K562 (cell line): ENCODE results near the gene FAM83E. TPM values are rescaled to one million over a fixed set of nuclear protein-coding genes. Genes with fewer than 3 reads are reported as not detected.

Experiments used
- CEBPB ChIP-seq: fragments of 450-650 bp; IDR thresholded peaks from 2 replicates; pipeline ENCODE4 v1.6.1; 2016; ENCODE audit warnings: missing genetic modification characterization, missing compliant biosample characterization
- FOXK2 ChIP-seq, 2 experiments: fragments of 450-650 bp; IDR thresholded peaks in 1 of 2; conservative IDR thresholded peaks in 1 of 2; 2 replicates each; pipeline ENCODE4 v1.6.1; 2016; ENCODE audit warnings: low read depth in 2 of 2, mild to moderate bottlenecking in 1 of 2
- FOXM1 ChIP-seq, 2 experiments: fragments of 450-650 bp in 1 of 2; sonication (generic) in 1 of 2; formaldehyde crosslinking in 1 of 2; IDR thresholded peaks; 2 replicates each; pipeline versions ENCODE4 v1.6.1 to v1.9.0; 2017 to 2022; ENCODE audit warnings: low read depth in 2 of 2, mild to moderate bottlenecking in 2 of 2, missing genetic modification reagents in 1 of 2, moderate library complexity in 1 of 2
- FOXP1 ChIP-seq: sonication (generic); formaldehyde crosslinking; IDR thresholded peaks from 2 replicates; pipeline ENCODE4 v1.8.0; 2022; ENCODE audit warnings: mild to moderate bottlenecking, missing genetic modification reagents
- HMGN3 ChIP-seq: IDR thresholded peaks from 2 replicates; pipeline ENCODE4 v1.6.1; 2011; ENCODE audit warnings: borderline replicate concordance, low read depth, mild to moderate bottlenecking, mixed read lengths, low read length; ENCODE audit not compliant: insufficient read length; ENCODE audit errors: extremely low read depth
- HNRNPLL ChIP-seq: fragments of 200-400 bp; formaldehyde crosslinking; IDR thresholded peaks from 2 replicates; pipeline ENCODE4 v1.6.1; 2017; ENCODE audit warnings: low read length, low read depth, mild to moderate bottlenecking; ENCODE audit not compliant: poor library complexity, severe bottlenecking
- HOXB6 ChIP-seq: fragments of 250-450 bp; sonication (Bioruptor Pico); IDR thresholded peaks from 2 replicates; pipeline ENCODE4 v1.5.1; 2022; ENCODE audit warnings: mild to moderate bottlenecking, borderline replicate concordance
- JUND ChIP-seq, 2 experiments: IDR thresholded peaks; 2 replicates in 1 of 2; 3 replicates in 1 of 2; pipeline ENCODE4 v1.6.1; 2011; ENCODE audit warnings: borderline replicate concordance in 2 of 2, low read depth in 2 of 2, low read length in 2 of 2, improper control_type of control experiment in 1 of 2, missing biosample characterization in 1 of 2, missing genetic modification characterization in 1 of 2, missing genetic modification reagents in 1 of 2
- KAT2B ChIP-seq: IDR thresholded peaks from one replicate; pipeline ENCODE4 v1.6.1; 2012; ENCODE audit warnings: low read depth, mild to moderate bottlenecking, control low read depth, inconsistent platforms, low read length, moderate library complexity
- KDM4B ChIP-seq, 2 experiments: fragments of 450-650 bp in 1 of 2; sonication (generic) in 1 of 2; IDR thresholded peaks; 2 replicates each; pipeline ENCODE4 v1.6.1; 2016 to 2017; ENCODE audit warnings: borderline replicate concordance in 2 of 2, antibody characterized with exemption in 1 of 2, low read depth in 1 of 2, mild to moderate bottlenecking in 1 of 2
- NEUROD1 ChIP-seq: fragments of 150-350 bp; IDR thresholded peaks from 2 replicates; pipeline ENCODE4 v1.6.1; 2014; ENCODE audit warnings: borderline replicate concordance, low read length, low read depth; ENCODE audit not compliant: partially characterized antibody
- NFRKB ChIP-seq: fragments of 450-650 bp; IDR thresholded peaks from 2 replicates; pipeline ENCODE4 v1.6.1; 2016; ENCODE audit warnings: low read depth
- NFXL1 ChIP-seq: fragments of 450-650 bp; formaldehyde crosslinking; IDR thresholded peaks from 2 replicates; pipeline ENCODE4 v1.4.0; 2021; ENCODE audit warnings: mild to moderate bottlenecking
- NR1H2 ChIP-seq: sonication (generic); formaldehyde crosslinking; IDR thresholded peaks from 2 replicates; pipeline ENCODE4 v1.4.0; 2020; ENCODE audit warnings: mild to moderate bottlenecking, missing genetic modification reagents
- NR2C1 ChIP-seq, 2 experiments: fragments of 450-650 bp; IDR thresholded peaks; 2 replicates each; pipeline ENCODE4 v1.6.1; 2017; ENCODE audit warnings: mild to moderate bottlenecking in 2 of 2, antibody characterized with exemption in 1 of 2, inconsistent platforms in 1 of 2, missing compliant biosample characterization in 1 of 2, missing genetic modification characterization in 1 of 2
- PTBP1 ChIP-seq: fragments of 200-400 bp; formaldehyde crosslinking; IDR thresholded peaks from 2 replicates; pipeline ENCODE4 v1.6.1; 2017; ENCODE audit warnings: low read depth, low read length
- RNF2 ChIP-seq: sonication (generic); IDR thresholded peaks from 2 replicates; pipeline ENCODE4 v1.6.1; 2016
- THRAP3 ChIP-seq: fragments of 450-650 bp; IDR thresholded peaks from 2 replicates; pipeline ENCODE4 v1.6.1; 2016; ENCODE audit warnings: mild to moderate bottlenecking, inconsistent platforms, borderline replicate concordance
- ZKSCAN3 ChIP-seq: fragments of 250-450 bp; sonication (Bioruptor Pico); IDR thresholded peaks from 2 replicates; pipeline ENCODE4 v1.4.0; 2020
- ZNF232 ChIP-seq: sonication (generic); formaldehyde crosslinking; IDR thresholded peaks from 2 replicates; pipeline ENCODE4 v1.8.0; 2022; ENCODE audit warnings: mild to moderate bottlenecking, missing genetic modification reagents
- ZNF311 ChIP-seq: fragments of 250-450 bp; sonication (Bioruptor Pico); IDR thresholded peaks from 2 replicates; pipeline ENCODE4 v1.4.0; 2020; ENCODE audit warnings: mild to moderate bottlenecking, moderate library complexity
- ZNF668 ChIP-seq: fragments of 250-450 bp; sonication (Bioruptor Pico); IDR thresholded peaks from 2 replicates; pipeline ENCODE4 v1.8.0; 2022; ENCODE audit warnings: mild to moderate bottlenecking, inconsistent platforms
- ZNF780A ChIP-seq: fragments of 250-450 bp; sonication (Bioruptor Pico); IDR thresholded peaks from 2 replicates; pipeline ENCODE4 v1.5.0; 2021; ENCODE audit warnings: mild to moderate bottlenecking
- polyA plus RNA-seq, 8 experiments: library from polyadenylated mRNA; depleted of rRNA in 4 of 8; stranded (reverse) in 5 of 8; unstranded in 3 of 8; fragments of >200 nt; fragmentation: Nextera tagmentation in 2 of 8; fragmentation: Illumina TruSeq in 1 of 8; extraction: Ambion mirVana in 2 of 8; extraction: Trizol in 1 of 8; gene quantifications; 2 replicates each; pipeline versions ENCODE4 v1.2.1 to v1.2.3, GENCODE V29; 2011 to 2014; ENCODE audit warnings: inconsistent platforms in 1 of 8, missing spikeins in 1 of 8
- total RNA-seq, 7 experiments: library from RNA; depleted of rRNA in 6 of 7; stranded (reverse); fragments of >200 nt in 6 of 7; fragmentation: Illumina TruSeq in 2 of 7; extraction: Trizol in 2 of 7; gene quantifications; 2 replicates each; pipeline versions ENCODE4 v1.2.1 to v1.2.3, GENCODE V29; 2011 to 2021; ENCODE audit warnings: low replicate concordance in 1 of 7
- TF ChIP-seq, protein P1 (sequence below): sonication (generic); formaldehyde crosslinking; IDR thresholded peaks from 2 replicates; pipeline ENCODE4 v1.8.1; 2023; ENCODE audit warnings: mild to moderate bottlenecking, missing genetic modification reagents
- TF ChIP-seq, protein P2 (sequence below): fragments of 250-450 bp; sonication (Bioruptor Pico); IDR thresholded peaks from 2 replicates; pipeline ENCODE4 v1.8.0; 2021; ENCODE audit warnings: moderate library complexity, mild to moderate bottlenecking, inconsistent platforms

FAM83E gene
- total and polyA plus RNA-seq, 9 of the 15 experiments (the other 6 are each of a cell fraction or from before 2014, with no cell fraction given), result 0.15 to 0.87 (median 0.29) TPM; not detected in 4

DNA sequence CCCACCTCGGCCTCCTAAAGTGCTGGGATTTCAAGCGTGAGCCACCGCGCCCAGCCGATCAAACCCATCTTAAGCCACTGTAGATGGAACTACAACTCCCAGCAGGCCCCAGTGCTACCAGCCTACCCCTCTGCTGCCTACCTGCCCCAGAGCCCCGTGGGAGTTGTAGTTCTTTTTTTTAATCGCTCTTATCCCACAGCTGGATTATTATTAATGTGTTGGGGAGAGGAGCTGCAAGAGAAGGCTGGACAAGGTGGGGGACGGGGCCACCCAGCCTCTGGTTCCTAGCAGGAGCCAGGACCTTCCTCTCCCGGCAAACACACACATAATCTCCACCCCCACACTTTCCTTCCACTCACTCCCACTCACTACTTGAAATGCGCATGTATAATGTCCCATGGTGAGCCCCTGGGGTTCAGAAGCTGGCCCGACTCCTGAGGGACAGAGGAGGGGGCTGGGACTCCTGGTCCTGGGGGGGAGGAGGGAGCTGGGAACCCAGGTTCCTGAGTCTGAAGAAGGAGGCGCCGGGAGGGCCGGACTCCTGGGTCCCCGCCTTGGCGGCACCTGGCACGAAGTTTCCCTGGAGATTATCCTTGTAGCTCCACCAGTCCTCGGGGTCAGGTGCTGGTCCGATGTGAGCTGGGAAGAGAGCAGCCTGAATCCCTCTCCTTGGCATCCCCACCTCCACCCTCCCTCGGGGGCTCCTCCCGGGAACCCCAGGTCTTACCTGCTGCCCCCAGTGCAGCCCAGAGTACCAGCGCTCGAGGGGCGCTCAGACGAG, 30.2 kb upstream of the FAM83E start (continued):
- TF ChIP-seq, protein P1, sequence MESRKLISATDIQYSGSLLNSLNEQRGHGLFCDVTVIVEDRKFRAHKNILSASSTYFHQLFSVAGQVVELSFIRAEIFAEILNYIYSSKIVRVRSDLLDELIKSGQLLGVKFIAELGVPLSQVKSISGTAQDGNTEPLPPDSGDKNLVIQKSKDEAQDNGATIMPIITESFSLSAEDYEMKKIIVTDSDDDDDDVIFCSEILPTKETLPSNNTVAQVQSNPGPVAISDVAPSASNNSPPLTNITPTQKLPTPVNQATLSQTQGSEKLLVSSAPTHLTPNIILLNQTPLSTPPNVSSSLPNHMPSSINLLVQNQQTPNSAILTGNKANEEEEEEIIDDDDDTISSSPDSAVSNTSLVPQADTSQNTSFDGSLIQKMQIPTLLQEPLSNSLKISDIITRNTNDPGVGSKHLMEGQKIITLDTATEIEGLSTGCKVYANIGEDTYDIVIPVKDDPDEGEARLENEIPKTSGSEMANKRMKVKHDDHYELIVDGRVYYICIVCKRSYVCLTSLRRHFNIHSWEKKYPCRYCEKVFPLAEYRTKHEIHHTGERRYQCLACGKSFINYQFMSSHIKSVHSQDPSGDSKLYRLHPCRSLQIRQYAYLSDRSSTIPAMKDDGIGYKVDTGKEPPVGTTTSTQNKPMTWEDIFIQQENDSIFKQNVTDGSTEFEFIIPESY (CRISPR knock-in tag), result no peak
- TF ChIP-seq ZNF780A (CRISPR knock-in tag), result no peak
- TF ChIP-seq NR1H2 (CRISPR knock-in tag), result no peak
- no peak for TF ChIP-seq ZKSCAN3
- no peak for TF ChIP-seq FOXM1 (IDR thresholded peaks at IDR 0.05; ENCODE audit: low read depth)
- TF ChIP-seq FOXM1 (CRISPR knock-in tag; IDR thresholded peaks at IDR 0.05; ENCODE audit: low read depth), result no peak
- TF ChIP-seq HMGN3, result no peak
- TF ChIP-seq NR2C1 (IDR thresholded peaks at IDR 0.05), result no peak
- TF ChIP-seq NR2C1 (tag; IDR thresholded peaks at IDR 0.05), result peak; percentile 71
- no peak for TF ChIP-seq FOXK2 (conservative IDR thresholded peaks at IDR 0.05 in 1 of 2, IDR thresholded peaks at IDR 0.05 in 1 of 2; ENCODE audit: low read depth in 2 of 2)
- TF ChIP-seq HOXB6 (CRISPR knock-in tag), result no peak
- no peak for TF ChIP-seq ZNF311 (CRISPR knock-in tag)
- no peak for TF ChIP-seq CEBPB
- no peak for TF ChIP-seq ZNF668 (CRISPR knock-in tag)
- TF ChIP-seq KDM4B (IDR thresholded peaks at IDR 0.05; ENCODE audit: borderline replicate concordance in 2 of 2, low read depth in 1 of 2), result no peak; a peak in 1 of 4 replicates
- TF ChIP-seq, protein P2, sequence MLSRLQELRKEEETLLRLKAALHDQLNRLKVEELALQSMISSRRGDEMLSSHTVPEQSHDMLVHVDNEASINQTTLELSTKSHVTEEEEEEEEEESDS (CRISPR knock-in tag), result no peak
- no peak for TF ChIP-seq NFRKB
- TF ChIP-seq KAT2B, result no peak
- TF ChIP-seq NEUROD1, result no peak
- TF ChIP-seq JUND (IDR thresholded peaks at IDR 0.05; ENCODE audit: borderline replicate concordance, low read depth, low read length), result peak; percentile 44; the same call in 1 of the 2 replicates
- no peak for TF ChIP-seq JUND (tag; IDR thresholded peaks at IDR 0.05; ENCODE audit: borderline replicate concordance, low read depth, low read length)
- TF ChIP-seq FOXP1 (CRISPR knock-in tag), result no peak
- TF ChIP-seq ZNF232 (CRISPR knock-in tag), result no peak
- TF ChIP-seq NFXL1 (CRISPR knock-in tag), result no peak
- no peak for TF ChIP-seq THRAP3
- no peak for TF ChIP-seq PTBP1
- no peak for TF ChIP-seq RNF2
- TF ChIP-seq HNRNPLL, result no peak
